Measurements from ENCODE around the gene SLC22A23. TPM values are rescaled to one million over a fixed set of nuclear protein-coding genes. Genes with fewer than 3 reads are reported as not detected.

SLC22A23 gene
- total RNA-seq, 2 experiments from 2014 or later: not detected

- intact Hi-C loops (cut with micrococcal nuclease; ENCODE audit: unreplicated experiment): no loop called here
These were observed 150.0 kb downstream of the SLC22A23 start for GRCh38 chr6:3306848-3307247.

DNA sequence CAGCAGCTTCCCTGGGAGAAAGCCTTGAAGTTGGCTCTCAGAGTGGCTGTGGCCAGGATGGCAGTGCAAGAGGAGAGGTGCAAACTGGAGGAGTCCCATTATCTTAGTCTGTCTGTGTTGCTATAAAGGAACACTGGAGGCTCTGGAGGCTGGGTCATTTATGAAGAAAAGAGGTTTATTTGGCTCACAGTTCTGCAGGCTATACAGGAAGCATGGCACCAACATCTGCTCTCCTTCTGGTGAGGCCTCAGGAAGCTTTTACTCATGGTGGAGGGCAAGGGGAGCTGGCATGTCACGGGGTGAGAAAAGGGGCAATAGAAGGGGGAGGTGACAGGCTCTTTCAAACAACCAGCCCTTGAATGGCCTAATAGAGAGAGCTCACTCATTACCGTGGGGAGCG is 151.0 kb downstream of the SLC22A23 start:
- no peak overlapping the region for H3K4me3 ChIP-seq (ENCODE audit: low read depth, low read length, poor library complexity, severe bottlenecking)

More at GRCh38 chr6:3306848-3307247, 150.0 kb downstream of the SLC22A23 start:
- no peaks in the 10 kb centered on the region for H3K79me2 ChIP-seq (ENCODE audit: insufficient read depth, low read depth, low read length)
- H3K9me3 ChIP-seq (ENCODE audit: low read length): no peaks in the 10 kb centered on the region
- H3K4me2 ChIP-seq (ENCODE audit: low read length): no peak overlapping the region
- ChIA-PET POLR2A (no interaction called here), CTCF (ENCODE audit: unreplicated experiment) (no interaction called here)
- no peak overlapping the region for H3K4me3 ChIP-seq (ENCODE audit: low read depth, low read length, poor library complexity, severe bottlenecking)
- H3K9me2 ChIP-seq (ENCODE audit: insufficient read depth, low read length): no peaks in the 10 kb centered on the region
- H3K4me1 ChIP-seq (ENCODE audit: insufficient read depth, low read length, poor library complexity, severe bottlenecking): no peaks in the 10 kb centered on the region
- no peak for TF ChIP-seq EZH2phosphoT487 (IDR thresholded peaks at IDR 0.05; ENCODE audit: borderline replicate concordance, low read depth, low read length)
- TF ChIP-seq CTCF (conservative IDR thresholded peaks at IDR 0.05; ENCODE audit: low read length): no peak
- H3K27ac ChIP-seq (ENCODE audit: low read depth, low read length, poor library complexity, severe bottlenecking): no peak overlapping the region
- H4K20me1 ChIP-seq (ENCODE audit: insufficient read depth, low read length): no peaks in the 10 kb centered on the region
- no peak for DNase-seq (ENCODE audit: low spot score)
- H2AFZ ChIP-seq (ENCODE audit: low read length): no peak overlapping the region
- H3K36me3 ChIP-seq (ENCODE audit: insufficient read depth, low read length): no peaks in the 10 kb centered on the region
- BruUV-seq (replicated peaks): no TSS peak

DNA sequence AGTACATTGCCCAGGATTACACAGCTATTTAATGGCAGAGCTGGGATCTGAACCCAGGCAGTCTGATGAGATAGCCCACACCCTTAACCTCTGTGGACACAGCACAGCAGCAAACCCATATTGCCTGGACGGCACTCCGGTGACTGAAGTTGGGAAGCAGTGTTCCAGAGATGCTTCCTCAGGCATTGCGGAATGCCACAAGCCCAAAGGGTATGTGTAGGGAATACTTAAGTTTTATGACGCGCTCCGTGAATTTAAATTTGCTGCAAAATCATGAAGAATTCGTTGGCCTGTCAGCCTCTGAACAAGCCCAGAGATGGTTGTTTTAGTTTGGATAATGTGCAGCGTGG is 151.7 kb downstream of the SLC22A23 start:
- H3K36me3 ChIP-seq (ENCODE audit: insufficient read depth, low read length): no peaks in the 10 kb centered on the region
- H3K9me3 ChIP-seq (ENCODE audit: low read length): no peaks in the 10 kb centered on the region
- H2AFZ ChIP-seq (ENCODE audit: low read length): no peak overlapping the region
- DNase-seq (ENCODE audit: low spot score): no peak
- H3K27ac ChIP-seq (ENCODE audit: low read depth, low read length, poor library complexity, severe bottlenecking): no peak overlapping the region
- ChIA-PET CTCF (ENCODE audit: unreplicated experiment) (no interaction called here), POLR2A (no interaction called here)
- H4K20me1 ChIP-seq (ENCODE audit: insufficient read depth, low read length): no peaks in the 10 kb centered on the region
- no peaks in the 10 kb centered on the region for H3K9me2 ChIP-seq (ENCODE audit: insufficient read depth, low read length)
- no TSS peak for BruUV-seq (replicated peaks)
- TF ChIP-seq CTCF (conservative IDR thresholded peaks at IDR 0.05; ENCODE audit: low read length) (no peak), EZH2phosphoT487 (IDR thresholded peaks at IDR 0.05; ENCODE audit: borderline replicate concordance, low read depth, low read length) (no peak)
- no peak overlapping the region for H3K4me3 ChIP-seq (ENCODE audit: low read depth, low read length, poor library complexity, severe bottlenecking)
- no peaks in the 10 kb centered on the region for H3K79me2 ChIP-seq (ENCODE audit: insufficient read depth, low read depth, low read length)
- no peak overlapping the region for H3K4me2 ChIP-seq (ENCODE audit: low read length)
- intact Hi-C loops (cut with micrococcal nuclease; ENCODE audit: unreplicated experiment): no loop called here
- no peaks in the 10 kb centered on the region for H3K4me1 ChIP-seq (ENCODE audit: insufficient read depth, low read length, poor library complexity, severe bottlenecking)

More for the DNA sequence above, 151.0 kb downstream of the SLC22A23 start:
- TF ChIP-seq CTCF (conservative IDR thresholded peaks at IDR 0.05; ENCODE audit: low read length): no peak
- TF ChIP-seq EZH2phosphoT487 (IDR thresholded peaks at IDR 0.05; ENCODE audit: borderline replicate concordance, low read depth, low read length): no peak
- ChIA-PET POLR2A (no interaction called here), CTCF (ENCODE audit: unreplicated experiment) (no interaction called here)
- Histone ChIP-seq H3K4me2 (ENCODE audit: low read length) (no peak overlapping the region), H3K9me3 (ENCODE audit: low read length) (no peaks in the 10 kb centered on the region), H4K20me1 (ENCODE audit: insufficient read depth, low read length) (no peaks in the 10 kb centered on the region), H3K36me3 (ENCODE audit: insufficient read depth, low read length) (no peaks in the 10 kb centered on the region), H2AFZ (ENCODE audit: low read length) (no peak overlapping the region), H3K79me2 (ENCODE audit: insufficient read depth, low read depth, low read length) (no peaks in the 10 kb centered on the region), H3K9me2 (ENCODE audit: insufficient read depth, low read length) (no peaks in the 10 kb centered on the region), H3K4me1 (ENCODE audit: insufficient read depth, low read length, poor library complexity, severe bottlenecking) (no peaks in the 10 kb centered on the region), H3K27ac (ENCODE audit: low read depth, low read length, poor library complexity, severe bottlenecking) (no peak overlapping the region)
- DNase-seq (ENCODE audit: low spot score): no peak
- BruUV-seq (replicated peaks): no TSS peak
- intact Hi-C loops (cut with micrococcal nuclease; ENCODE audit: unreplicated experiment): no loop called here
